Choroid plexus epithelial cell (primary cell): ENCODE data around the gene HMGCL.
"Not testable (repeated sequence)": the region's sequence is repeated elsewhere in the genome, so short reads cannot be mapped to it uniquely, and the experiment has no call there.

Source experiments
- DNase-seq: peaks from one replicate; pipeline ENCODE4 v3.0.0-alpha.2; 2010; ENCODE audit warnings: low read depth
- H3K4me3 ChIP-seq: 2 replicates; pipeline ENCODE4 v1.5.1; 2011; ENCODE audit warnings: low read depth, mild to moderate bottlenecking, control low read depth, low read length, moderate library complexity
- CTCF ChIP-seq: conservative IDR thresholded peaks from 2 replicates; pipeline ENCODE4 v1.5.1; 2011; ENCODE audit warnings: low read depth, mild to moderate bottlenecking, control low read depth, inconsistent platforms, low read length, moderate library complexity

HMGCL gene

GRCh38 chr1:23865543-23865930 lies 40.3 kb upstream of the HMGCL start:
- H3K4me3 ChIP-seq, result no peak overlapping the region
- DNase-seq, result peak; percentile 58
- no peak for TF ChIP-seq CTCF

- no peak for TF ChIP-seq CTCF
- H3K4me3 ChIP-seq, result no peak overlapping the region
- no peak for DNase-seq
Measured at GRCh38 chr1:23864801-23865542, 39.7 kb upstream of the HMGCL start.

GRCh38 chr1:23862640-23863039 lies 37.4 kb upstream of the HMGCL start:
- no peak for DNase-seq
- H3K4me3 ChIP-seq, result no peak overlapping the region
- no peak for TF ChIP-seq CTCF

- TF ChIP-seq CTCF, result peak; percentile 40
- no peak overlapping the region for H3K4me3 ChIP-seq
- peak; percentile 7 for DNase-seq
Measured at GRCh38 chr1:23854568-23854967, 29.3 kb upstream of the HMGCL start.

- H3K4me3 ChIP-seq, DNase-seq: not testable (repeated sequence)
Measured at GRCh38 chr1:23853124-23853523, 27.9 kb upstream of the HMGCL start.

GRCh38 chr1:23851406-23851805 lies 26.2 kb upstream of the HMGCL start:
- not testable (repeated sequence) for DNase-seq, H3K4me3 ChIP-seq

- TF ChIP-seq CTCF, result no peak
- no peak overlapping the region for H3K4me3 ChIP-seq
- DNase-seq, result no peak
Measured at GRCh38 chr1:23848673-23849616, 23.7 kb upstream of the HMGCL start.

GRCh38 chr1:23847482-23848095 lies 22.4 kb upstream of the HMGCL start:
- H3K4me3 ChIP-seq, DNase-seq: not testable (repeated sequence)
